PC-3 (cell line): Measurements from ENCODE around the gene TMEM178B.

Source experiments
- CTCF ChIP-seq: fragments of 300-600 bp; sonication (generic); conservative IDR thresholded peaks from 2 replicates; pipeline ENCODE4 v1.5.1; 2017; ENCODE audit warnings: antibody characterized with exemption, low read depth, mild to moderate bottlenecking, low read length
- EZH2phosphoT487 ChIP-seq: fragments of 300-600 bp; sonication (generic); IDR thresholded peaks from 2 replicates; pipeline ENCODE4 v1.6.1; 2018; ENCODE audit warnings: mild to moderate bottlenecking, antibody characterized with exemption, low read length, borderline replicate concordance

- no peak for TF ChIP-seq CTCF
- no peak for TF ChIP-seq EZH2phosphoT487
Measured at GRCh38 chr7:141147482-141147881, 73.6 kb downstream of the TMEM178B start.
